B cell (primary cell): ENCODE data around the gene NEK6.

ENCODE experiments used
- CTCF ChIP-seq: fragments of 200-600 bp; IDR thresholded peaks from one replicate; pipeline ENCODE4 v1.8.0; 2022; ENCODE audit warnings: antibody characterized with exemption, mild to moderate bottlenecking
- EZH2 ChIP-seq: IDR thresholded peaks from 2 replicates; pipeline ENCODE4 v1.6.1; 2012; ENCODE audit warnings: borderline replicate concordance, low read depth, mild to moderate bottlenecking, moderate library complexity, low read length; ENCODE audit not compliant: insufficient read depth, poor library complexity, severe bottlenecking

GRCh38 chr9:124216474-124217176 is 41.1 kb upstream of the NEK6 start:
- TF ChIP-seq CTCF (no peak), EZH2 (no peak)
